HEK293 (cell line): ENCODE data around the gene AKAP4.

Experiments used
- CTCF ChIA-PET: fragments of 350-600 bp; formaldehyde crosslinking; extraction: SDS; loops from one replicate; lab custom pipeline; 2021; ENCODE audit warnings: antibody characterized with exemption; lab: Yijun Ruan, JAX
- POLR2A ChIA-PET: fragments of 300-600 bp; formaldehyde crosslinking; extraction: SDS; loops from one replicate; lab custom pipeline; 2020; ENCODE audit warnings: antibody characterized with exemption, inconsistent platforms; lab: Yijun Ruan, JAX
- H3K27ac ChIP-seq: fragments of 200-500 bp; sonication (Bioruptor generic); 2 replicates; pipeline ENCODE4 v1.5.1; 2014; ENCODE audit warnings: low read depth, low read length, control low read depth, inconsistent platforms; ENCODE audit errors: extremely low read depth
- H3K36me3 ChIP-seq, 2 experiments: fragments of 200-500 bp in 1 of 2; sonication (Bioruptor generic) in 1 of 2; 1 replicate in 1 of 2; 2 replicates in 1 of 2; pipeline ENCODE4 v1.5.1; 2014 to 2017; ENCODE audit warnings: inconsistent platforms in 2 of 2, low read length in 2 of 2; ENCODE audit not compliant: control insufficient read depth in 2 of 2, insufficient read depth in 1 of 2
- H3K4me1 ChIP-seq: fragments of 200-500 bp; sonication (Bioruptor generic); 2 replicates; pipeline ENCODE4 v1.5.1; 2014; ENCODE audit warnings: mild to moderate bottlenecking, low read length, inconsistent platforms; ENCODE audit not compliant: control insufficient read depth, insufficient read depth
- H3K4me3 ChIP-seq: 2 replicates; pipeline ENCODE4 v1.5.1; 2011; ENCODE audit warnings: low read depth, mild to moderate bottlenecking, control low read depth, low read length, moderate library complexity
- H3K9me3 ChIP-seq: fragments of 200-500 bp; sonication (Bioruptor generic); 2 replicates; pipeline ENCODE4 v1.5.1; 2014; ENCODE audit warnings: low read depth, low read length, inconsistent platforms; ENCODE audit not compliant: control insufficient read depth, insufficient read depth
- HOXA7 ChIP-seq: sonication (generic); formaldehyde crosslinking; IDR thresholded peaks from 2 replicates; pipeline ENCODE4 v1.8.1; 2022; ENCODE audit warnings: missing genetic modification reagents, borderline replicate concordance
- KLF1 ChIP-seq: fragments of 450-650 bp; formaldehyde crosslinking; IDR thresholded peaks from 2 replicates; pipeline ENCODE4 v1.5.1; 2016; ENCODE audit warnings: missing biosample characterization, missing genetic modification characterization
- OVOL3 ChIP-seq: fragments of 450-650 bp; formaldehyde crosslinking; IDR thresholded peaks from 2 replicates; pipeline ENCODE4 v1.5.1; 2016; ENCODE audit warnings: missing biosample characterization, missing genetic modification characterization
- PRDM10 ChIP-seq: fragments of 450-650 bp; formaldehyde crosslinking; IDR thresholded peaks from 2 replicates; pipeline ENCODE4 v1.5.1; 2016; ENCODE audit warnings: missing biosample characterization, missing genetic modification characterization
- SETDB1 ChIP-seq: IDR thresholded peaks from one replicate; pipeline ENCODE4 v1.6.1; 2017; ENCODE audit warnings: mild to moderate bottlenecking, low read length, moderate library complexity, mixed read lengths; ENCODE audit not compliant: insufficient read length
- ZBTB48 ChIP-seq: fragments of 450-650 bp; formaldehyde crosslinking; IDR thresholded peaks from 2 replicates; pipeline ENCODE4 v1.5.1; 2016; ENCODE audit warnings: missing biosample characterization, missing genetic modification characterization
- ZNF211 ChIP-seq: fragments of 450-650 bp; formaldehyde crosslinking; IDR thresholded peaks from 2 replicates; pipeline ENCODE4 v1.5.1; 2016; ENCODE audit warnings: low read depth, missing biosample characterization, missing genetic modification characterization
- ZNF24 ChIP-seq: fragments of 450-650 bp; formaldehyde crosslinking; IDR thresholded peaks from 2 replicates; pipeline ENCODE4 v1.5.1; 2016; ENCODE audit warnings: missing biosample characterization, missing genetic modification characterization
- ZNF341 ChIP-seq: fragments of 450-650 bp; formaldehyde crosslinking; IDR thresholded peaks from 2 replicates; pipeline ENCODE4; 2016; ENCODE audit warnings: low read depth, missing biosample characterization, missing genetic modification characterization
- ZNF391 ChIP-seq: fragments of 450-650 bp; formaldehyde crosslinking; IDR thresholded peaks from 2 replicates; pipeline ENCODE4 v1.5.1; 2016; ENCODE audit warnings: low read depth, missing biosample characterization, missing genetic modification characterization, borderline replicate concordance
- ZNF433 ChIP-seq: fragments of 450-650 bp; formaldehyde crosslinking; IDR thresholded peaks from 2 replicates; pipeline ENCODE4 v1.5.1; 2016; ENCODE audit warnings: missing biosample characterization, missing genetic modification characterization, low read depth
- ZNF549 ChIP-seq: fragments of 450-650 bp; IDR thresholded peaks from 2 replicates; pipeline ENCODE4 v1.5.1; 2018; ENCODE audit warnings: missing biosample characterization, missing genetic modification characterization, mild to moderate bottlenecking, inconsistent platforms, moderate library complexity
- ZNF560 ChIP-seq: fragments of 450-650 bp; formaldehyde crosslinking; IDR thresholded peaks from 2 replicates; pipeline ENCODE4 v1.5.1; 2017; ENCODE audit warnings: missing biosample characterization, missing genetic modification characterization, borderline replicate concordance
- ZNF585B ChIP-seq: fragments of 450-650 bp; formaldehyde crosslinking; IDR thresholded peaks from 2 replicates; pipeline ENCODE4 v1.5.1; 2016; ENCODE audit warnings: missing biosample characterization, missing genetic modification characterization
- ZNF610 ChIP-seq: fragments of 450-650 bp; formaldehyde crosslinking; IDR thresholded peaks from 2 replicates; pipeline ENCODE4 v1.5.1; 2016; ENCODE audit warnings: missing biosample characterization, missing genetic modification characterization, borderline replicate concordance
- ZNF704 ChIP-seq: fragments of 450-650 bp; formaldehyde crosslinking; IDR thresholded peaks from 2 replicates; pipeline ENCODE4 v1.5.1; 2016; ENCODE audit warnings: missing biosample characterization, missing genetic modification characterization
- ZNF791 ChIP-seq: fragments of 450-650 bp; formaldehyde crosslinking; IDR thresholded peaks from 2 replicates; pipeline ENCODE4 v1.5.1; 2016; ENCODE audit warnings: missing biosample characterization, missing genetic modification characterization
- ZNF792 ChIP-seq: fragments of 450-650 bp; formaldehyde crosslinking; IDR thresholded peaks from 2 replicates; pipeline ENCODE4 v1.5.1; 2016; ENCODE audit warnings: missing biosample characterization, missing genetic modification characterization

The AKAP4 gene

GRCh38 chrX:50198348-50198747 is 2.5 kb downstream of the AKAP4 start:
- Histone ChIP-seq H3K4me3 (no peak overlapping the region), H3K4me1 (no peaks in the 10 kb centered on the region), H3K36me3 (no peaks in the 10 kb centered on the region), H3K9me3 (no peaks in the 10 kb centered on the region), H3K27ac (no peak overlapping the region)
- ChIA-PET POLR2A (no interaction called here), CTCF (interaction anchor here (0.8 to 1.4 kb wide), 3 partner anchors 14 to 98 kb away, joined by 3 to 9 read pairs (median 3); no protein-coding TSS in a partner anchor)
- peak; percentile 51 for TF ChIP-seq KLF1 (tag by site-specific recombination)
- TF ChIP-seq ZBTB48 (tag by site-specific recombination), result no peak

GRCh38 chrX:50188859-50189600 is 11.8 kb downstream of the AKAP4 start:
- ChIA-PET CTCF (interaction anchor here (0.6 kb wide), 1 partner anchor 69 kb away, joined by 4 read pairs; no protein-coding TSS in a partner anchor), POLR2A (no interaction called here)
- Histone ChIP-seq H3K27ac (no peak overlapping the region), H3K4me3 (no peak overlapping the region), H3K36me3 (no peaks in the 10 kb centered on the region), H3K4me1 (no peaks in the 10 kb centered on the region), H3K9me3 (no peaks in the 10 kb centered on the region)
- TF ChIP-seq ZNF211 (tag by site-specific recombination) (no peak), ZNF391 (tag by site-specific recombination) (no peak), ZNF433 (tag by site-specific recombination) (no peak), ZNF341 (tag by site-specific recombination) (no peak)

GRCh38 chrX:50183891-50184290 is 16.9 kb downstream of the AKAP4 start:
- CTCF ChIA-PET, result no interaction called here
- Histone ChIP-seq H3K27ac (no peak overlapping the region), H3K36me3 (no peaks in the 10 kb centered on the region), H3K4me1 (no peaks in the 10 kb centered on the region), H3K4me3 (no peak overlapping the region), H3K9me3 (no peaks in the 10 kb centered on the region)
- POLR2A ChIA-PET, result no interaction called here
- no peak for TF ChIP-seq ZNF792 (tag by site-specific recombination)
- TF ChIP-seq SETDB1, result no peak
- TF ChIP-seq ZNF560, result no peak
- no peak for TF ChIP-seq ZNF791 (tag by site-specific recombination)
- TF ChIP-seq ZNF585B (tag by site-specific recombination), result no peak
- TF ChIP-seq ZNF549 (tag by site-specific recombination), result no peak
- no peak for TF ChIP-seq ZNF704 (tag by site-specific recombination)
- no peak for TF ChIP-seq ZNF610 (tag by site-specific recombination)
- TF ChIP-seq ZNF24, result no peak

GRCh38 chrX:50180073-50180940 is 20.5 kb downstream of the AKAP4 start:
- Histone ChIP-seq H3K4me1 (no peaks in the 10 kb centered on the region), H3K4me3 (no peak overlapping the region), H3K36me3 (no peaks in the 10 kb centered on the region), H3K27ac (no peak overlapping the region), H3K9me3 (no peaks in the 10 kb centered on the region)
- POLR2A ChIA-PET, result no interaction called here
- 0 out of 2 replicates have a peak, but pooled peaks have one; percentile 24 for TF ChIP-seq PRDM10
- no peak for TF ChIP-seq OVOL3 (tag by site-specific recombination)
- no peak for TF ChIP-seq HOXA7 (CRISPR knock-in tag)
- CTCF ChIA-PET, result interaction anchor here (0.6 kb wide), 1 partner anchor 895 kb away, joined by 4 read pairs; no protein-coding TSS in a partner anchor
